Measurements from ENCODE around the gene RHOB.
"Not testable (repeated sequence)": the region's sequence is repeated elsewhere in the genome, so short reads cannot be mapped to it uniquely, and the experiment has no call there.

RHOB gene

GRCh38 chr2:20446917-20447436 is at the start of gene RHOB:
Gene RHOB (plus strand): TSS chr2:20447074. CDS start chr2:20447466, 392 bp downstream.
- peak; percentile 99 for DNase-seq (ENCODE audit: low spot score)

DNA sequence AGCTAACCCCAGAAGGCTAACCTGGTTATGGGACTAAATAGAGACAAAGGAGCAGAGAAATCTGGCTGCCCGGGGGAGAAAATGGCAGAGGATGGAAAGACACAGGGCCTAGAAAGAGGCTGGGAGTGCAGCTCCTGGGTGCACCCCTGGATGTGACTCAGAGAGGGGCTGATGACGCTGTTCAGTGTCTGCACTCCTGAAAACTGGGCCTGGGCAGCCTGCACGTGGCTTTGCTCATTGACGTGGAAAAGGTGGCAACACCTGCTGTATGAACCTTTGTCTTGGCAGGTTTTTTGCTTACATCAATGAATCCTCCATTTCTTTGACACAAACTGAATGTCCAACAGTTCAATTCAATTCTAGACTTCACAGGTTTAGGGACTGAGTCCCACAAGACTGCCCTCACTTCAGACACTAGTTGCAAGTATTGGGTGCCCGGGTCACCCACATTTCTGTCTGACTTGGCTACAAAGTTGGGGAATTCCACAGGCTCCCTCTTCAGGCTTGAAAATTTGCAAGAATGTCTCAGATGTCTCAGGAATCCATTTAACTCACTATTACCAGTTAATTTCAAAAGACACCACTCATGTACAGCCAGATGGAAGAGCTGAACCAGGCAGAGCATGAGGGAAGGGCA is 48.9 kb upstream of the RHOB start:
- no peak for DNase-seq (ENCODE audit: low spot score)

GRCh38 chr2:20398956-20399567 is 47.8 kb upstream of the RHOB start:
- DNase-seq (ENCODE audit: low spot score): no peak

GRCh38 chr2:20400306-20400705 is 46.6 kb upstream of the RHOB start:
- no peak for DNase-seq (ENCODE audit: low spot score)

GRCh38 chr2:20400787-20401488 is 45.9 kb upstream of the RHOB start:
- DNase-seq (ENCODE audit: low spot score): no peak

DNA sequence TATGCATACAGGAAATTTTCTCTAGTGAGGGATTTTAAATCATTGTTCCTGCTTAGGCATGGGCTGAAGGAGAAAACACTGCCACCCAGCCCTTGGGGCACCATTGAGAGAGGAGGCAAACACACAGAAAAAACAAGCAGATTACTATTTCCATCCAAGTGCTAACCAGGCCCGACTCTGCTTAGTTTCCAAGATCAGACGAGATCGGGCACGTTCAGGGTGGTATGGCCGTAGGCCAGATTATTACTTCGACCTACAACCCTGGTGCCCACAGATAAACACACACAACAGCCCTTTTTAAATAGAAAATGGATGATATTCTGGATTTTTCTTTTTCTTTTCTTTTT is 45.4 kb upstream of the RHOB start:
- no peak for DNase-seq (ENCODE audit: low spot score)

DNA sequence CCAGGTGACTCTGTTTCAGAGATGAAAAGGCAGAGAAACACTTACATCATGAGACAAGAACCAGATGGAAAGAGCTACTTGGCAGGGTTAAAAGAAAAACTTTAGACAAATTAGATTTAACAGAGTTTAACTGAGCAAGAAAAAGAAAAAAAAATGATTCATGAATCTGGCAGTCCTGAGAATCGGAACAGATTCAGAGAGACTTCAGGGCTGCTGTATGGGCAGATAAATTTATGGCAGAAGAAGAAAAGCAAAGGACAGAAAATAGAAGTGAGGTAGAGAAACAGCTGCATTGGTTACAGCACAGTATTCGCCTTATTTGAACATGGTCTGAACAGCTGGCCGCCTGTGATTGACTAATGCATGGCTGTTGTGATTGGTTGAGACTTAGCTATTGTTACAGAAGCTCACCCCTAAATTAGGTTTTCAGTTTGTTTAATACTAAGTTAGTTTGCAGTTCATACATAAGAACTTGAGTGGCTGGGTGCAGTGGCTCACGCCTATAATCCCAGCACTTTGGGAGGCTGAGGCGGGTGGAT is 43.0 kb upstream of the RHOB start:
- DNase-seq (ENCODE audit: low spot score): no peak

DNA sequence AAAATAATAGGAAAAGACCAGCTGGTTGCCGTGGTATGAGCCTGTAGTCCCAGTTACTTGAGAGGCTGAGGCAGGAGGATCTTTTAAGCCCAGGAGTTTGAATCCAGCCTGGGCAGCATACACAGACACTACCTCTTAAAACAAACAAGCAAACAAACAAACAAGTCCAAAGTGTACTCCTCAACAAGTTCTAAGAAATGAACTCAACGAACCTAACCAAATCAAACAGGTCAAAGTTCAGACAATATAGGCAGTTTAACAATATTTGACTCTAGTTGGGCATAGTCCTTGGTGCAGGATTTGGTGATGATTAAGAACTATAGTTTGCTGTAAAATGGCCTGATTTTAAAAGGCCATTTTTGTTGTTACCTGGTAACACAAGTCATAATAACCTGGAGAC is 41.9 kb upstream of the RHOB start:
- DNase-seq (ENCODE audit: low spot score): no peak

DNA sequence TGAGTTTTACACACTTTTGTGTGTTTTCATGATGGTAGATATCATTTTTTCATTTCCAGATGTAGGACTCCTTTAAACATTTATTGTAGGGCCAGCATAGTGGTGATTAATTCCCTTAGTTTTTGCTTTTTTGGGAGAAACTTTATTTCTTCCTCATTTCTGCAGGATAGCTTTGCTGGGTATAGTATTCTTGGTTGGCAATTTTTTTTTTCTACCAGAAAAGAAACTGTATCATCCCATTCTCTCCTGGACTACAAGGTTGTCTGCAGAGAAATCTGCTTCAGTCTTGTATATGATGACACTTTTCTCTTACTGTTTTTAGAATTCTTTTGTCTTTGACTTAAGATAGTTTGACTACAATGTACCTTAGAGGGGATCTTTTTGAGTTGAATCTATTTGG is 37.8 kb upstream of the RHOB start:
- no peak for DNase-seq (ENCODE audit: low spot score)

DNA sequence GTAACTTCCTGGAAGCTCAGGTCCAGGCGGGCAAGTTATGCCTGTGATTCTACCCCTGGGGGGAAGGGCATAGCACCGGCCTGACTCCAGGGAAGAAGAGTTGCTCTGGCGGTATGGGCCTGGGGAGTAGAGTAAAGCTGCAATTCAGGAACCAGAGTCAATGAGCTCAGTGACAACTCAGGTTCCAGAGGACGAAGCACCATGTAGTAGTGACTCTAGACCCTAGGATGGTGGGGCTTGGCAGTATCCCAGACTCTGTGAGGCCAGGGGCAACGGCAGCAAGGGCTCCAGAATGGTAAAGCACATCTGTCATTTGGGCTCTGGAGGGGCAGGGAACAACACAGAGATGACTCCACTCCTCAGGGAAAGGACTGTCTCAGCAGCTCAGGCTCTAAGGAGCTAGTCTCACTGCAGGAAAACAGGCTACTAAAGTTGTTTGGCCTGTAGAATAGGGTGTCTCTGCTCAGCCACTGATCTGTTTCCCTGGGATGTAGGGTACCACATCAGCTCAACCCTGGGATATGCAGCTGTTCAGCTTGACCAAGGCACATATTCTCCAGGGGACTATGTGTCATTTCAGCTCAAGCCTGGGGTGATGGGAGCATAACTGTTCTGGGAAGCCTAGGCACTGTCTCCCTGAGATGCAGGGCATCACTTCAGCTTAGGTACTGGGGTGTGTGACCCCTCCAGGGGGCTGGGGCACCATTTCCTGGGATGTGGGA is 36.2 kb upstream of the RHOB start:
- DNase-seq (ENCODE audit: low spot score): no peak

DNA sequence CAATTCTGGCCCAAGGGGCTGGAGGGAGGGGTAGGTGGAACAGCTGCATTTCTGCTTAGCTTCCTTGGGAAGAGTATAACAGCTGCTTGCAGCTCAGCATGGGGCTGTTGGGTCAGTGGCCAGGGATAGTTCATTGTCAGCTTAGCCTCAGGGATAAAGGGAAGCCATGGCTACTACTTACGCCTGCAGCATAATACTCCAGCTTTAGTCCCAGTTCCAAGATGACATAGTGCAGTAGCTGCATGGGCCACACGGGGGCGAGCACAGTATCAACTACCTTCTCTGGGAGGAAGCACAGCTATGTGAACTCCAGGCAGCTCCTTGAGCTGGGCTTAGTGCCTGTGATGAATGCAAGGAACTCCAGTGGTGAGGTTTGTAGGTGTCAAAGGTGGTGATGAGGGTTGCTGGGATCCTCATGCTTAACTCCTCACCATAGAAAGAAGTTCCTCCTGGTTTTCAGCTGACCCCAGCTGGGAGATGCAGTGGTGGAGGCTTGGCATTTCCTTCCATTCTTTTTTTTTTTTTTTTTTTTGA is 35.4 kb upstream of the RHOB start:
- DNase-seq (ENCODE audit: low spot score): peak; percentile 69

DNA sequence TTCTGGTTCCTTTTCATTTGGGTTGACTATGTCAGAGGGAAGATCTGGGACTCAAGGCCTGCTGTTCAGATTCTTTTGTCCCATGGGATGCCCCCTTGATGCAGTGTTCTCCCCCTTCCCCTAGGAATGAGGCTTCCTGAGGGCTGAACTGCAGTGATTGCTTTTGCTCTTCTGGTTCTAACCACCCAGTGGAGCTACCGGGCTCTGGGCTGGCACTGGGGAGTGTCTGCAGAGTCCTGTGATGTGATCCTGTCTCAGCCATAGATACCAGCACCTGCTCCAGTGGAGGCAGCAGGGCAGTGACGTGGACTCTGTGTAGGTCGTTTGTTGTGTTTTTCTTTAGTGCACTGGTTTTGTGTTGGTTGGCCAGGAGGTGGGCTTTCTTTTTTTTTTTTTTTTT is 32.1 kb upstream of the RHOB start:
- DNase-seq (ENCODE audit: low spot score): no peak

DNA sequence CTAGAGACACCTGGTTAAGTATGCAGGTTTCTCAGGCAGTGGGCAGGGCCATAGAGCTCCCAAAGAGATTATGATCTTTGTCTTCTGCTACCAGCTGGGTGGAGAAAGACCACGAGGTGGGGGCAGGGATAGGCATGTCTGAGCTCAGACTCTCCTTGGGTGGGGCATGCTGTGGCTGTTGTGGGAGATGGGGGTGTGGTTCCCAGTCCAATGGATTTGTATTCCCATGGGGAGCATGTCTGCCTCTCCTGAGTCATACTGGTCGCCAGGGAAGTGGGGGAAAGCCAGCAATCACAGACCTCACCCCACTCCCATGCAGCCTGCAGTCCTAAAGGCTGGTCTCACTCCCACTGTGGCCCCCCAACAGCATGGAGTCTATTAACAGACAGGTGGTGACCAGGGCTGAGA is 31.4 kb upstream of the RHOB start:
- DNase-seq (ENCODE audit: low spot score): no peak

GRCh38 chr2:20416723-20417122 is 30.2 kb upstream of the RHOB start:
- no peak for DNase-seq (ENCODE audit: low spot score)

GRCh38 chr2:20417230-20417821 is 29.5 kb upstream of the RHOB start:
- DNase-seq (ENCODE audit: low spot score): not testable (repeated sequence)

DNA sequence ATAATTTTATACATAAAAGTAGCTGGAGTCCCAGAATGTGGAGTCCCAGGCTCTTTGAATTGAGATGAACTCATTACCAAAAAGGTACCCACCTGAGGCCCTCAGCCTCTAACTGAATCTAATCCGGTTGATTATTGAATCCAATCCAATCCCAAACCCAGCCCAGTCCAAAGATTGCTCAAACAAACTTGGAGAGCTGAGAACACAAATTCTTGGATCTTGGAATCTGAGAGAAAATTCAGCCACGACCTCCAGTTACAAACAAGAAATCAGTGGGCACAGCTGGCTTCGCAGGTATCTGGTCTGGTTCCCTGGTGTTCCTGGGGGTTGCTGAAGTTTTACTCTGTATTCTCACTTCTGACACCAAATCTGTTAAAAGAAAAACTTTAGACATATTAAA is 28.4 kb upstream of the RHOB start:
- no peak for DNase-seq (ENCODE audit: low spot score)

- no peak for DNase-seq (ENCODE audit: low spot score)
Observed at GRCh38 chr2:20419007-20419576, 27.8 kb upstream of the RHOB start.

GRCh38 chr2:20419752-20420151 is 27.1 kb upstream of the RHOB start:
- DNase-seq (ENCODE audit: low spot score): no peak

GRCh38 chr2:20421336-20421987 is 25.4 kb upstream of the RHOB start:
- DNase-seq (ENCODE audit: low spot score): no peak

GRCh38 chr2:20421988-20422370 is 24.9 kb upstream of the RHOB start:
- DNase-seq (ENCODE audit: low spot score): no peak

Measured in COLO829 (cell line).